GM21526 (cell line): ENCODE data around the gene SLC22A5.
A peak's percentile ranks its signal among the peaks of the same experiment; 100 is the strongest.

Experiments used
- ATAC-seq: cut with Tn5 transposase; IDR thresholded peaks from one replicate; pipeline ENCODE4 v1.9.1; 2021; ENCODE audit warnings: moderate library complexity; ENCODE audit not compliant: unreplicated experiment, low FRiP score

Gene SLC22A5

DNA sequence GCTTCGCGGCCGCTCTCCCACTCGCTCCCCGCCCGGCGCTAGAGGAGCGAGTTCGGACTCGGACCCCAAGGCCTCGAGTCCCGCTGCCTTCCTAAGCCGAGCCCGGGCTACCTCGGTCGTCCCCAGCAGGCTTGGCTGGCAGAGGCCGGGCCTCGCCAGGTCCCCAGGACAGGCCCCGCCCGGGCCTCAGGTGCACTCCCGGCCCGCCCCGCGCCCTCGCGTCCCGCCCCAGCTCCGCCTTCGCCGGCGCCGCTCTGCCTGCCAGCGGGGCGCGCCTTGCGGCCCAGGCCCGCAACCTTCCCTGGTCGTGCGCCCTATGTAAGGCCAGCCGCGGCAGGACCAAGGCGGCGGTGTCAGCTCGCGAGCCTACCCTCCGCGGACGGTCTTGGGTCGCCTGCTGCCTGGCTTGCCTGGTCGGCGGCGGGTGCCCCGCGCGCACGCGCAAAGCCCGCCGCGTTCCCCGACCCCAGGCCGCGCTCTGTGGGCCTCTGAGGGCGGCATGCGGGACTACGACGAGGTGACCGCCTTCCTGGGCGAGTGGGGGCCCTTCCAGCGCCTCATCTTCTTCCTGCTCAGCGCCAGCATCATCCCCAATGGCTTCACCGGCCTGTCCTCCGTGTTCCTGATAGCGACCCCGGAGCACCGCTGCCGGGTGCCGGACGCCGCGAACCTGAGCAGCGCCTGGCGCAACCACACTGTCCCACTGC is at the start of gene SLC22A5:
SLC22A5 (plus strand) TSS at position 237 of the 707 bp plus-strand sequence; CDS start at position 500, 263 bp downstream.
- peak; percentile 88 for ATAC-seq

- ATAC-seq: no peak
These were observed 49.5 kb upstream of the SLC22A5 start for GRCh38 chr5:132319975-132320374.

DNA sequence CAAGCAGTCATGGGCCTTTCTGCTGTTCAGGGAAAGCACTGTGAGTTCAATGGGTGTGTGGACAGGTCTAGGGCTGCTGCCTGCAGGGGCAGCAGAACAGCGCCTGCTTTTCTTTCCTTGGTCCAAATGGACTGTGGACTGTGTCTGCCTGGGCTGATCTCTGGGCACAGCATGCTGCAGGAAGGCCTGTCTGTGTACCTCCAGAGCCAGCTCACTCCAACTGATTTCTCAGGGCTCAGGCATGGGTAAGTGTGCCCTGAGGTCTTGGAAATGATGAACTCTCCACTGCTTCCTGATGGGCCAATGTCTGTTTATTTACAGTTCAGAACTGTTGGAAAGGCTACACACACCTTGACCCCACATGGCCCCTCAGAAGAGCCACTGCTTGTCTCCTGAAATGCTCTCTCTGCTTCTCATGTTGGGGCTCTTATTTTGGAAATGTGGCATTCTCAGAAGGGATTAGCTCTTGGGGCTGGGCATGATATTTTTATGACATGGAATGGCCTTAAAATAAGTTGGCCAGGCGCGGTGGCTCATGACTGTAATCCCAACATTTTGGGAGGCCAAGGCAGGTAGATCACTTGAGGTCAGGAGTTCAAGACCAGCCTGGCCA is 48.3 kb upstream of the SLC22A5 start:
- ATAC-seq: no peak

- no peak for ATAC-seq
These were observed 47.2 kb upstream of the SLC22A5 start for GRCh38 chr5:132322266-132322665.

DNA sequence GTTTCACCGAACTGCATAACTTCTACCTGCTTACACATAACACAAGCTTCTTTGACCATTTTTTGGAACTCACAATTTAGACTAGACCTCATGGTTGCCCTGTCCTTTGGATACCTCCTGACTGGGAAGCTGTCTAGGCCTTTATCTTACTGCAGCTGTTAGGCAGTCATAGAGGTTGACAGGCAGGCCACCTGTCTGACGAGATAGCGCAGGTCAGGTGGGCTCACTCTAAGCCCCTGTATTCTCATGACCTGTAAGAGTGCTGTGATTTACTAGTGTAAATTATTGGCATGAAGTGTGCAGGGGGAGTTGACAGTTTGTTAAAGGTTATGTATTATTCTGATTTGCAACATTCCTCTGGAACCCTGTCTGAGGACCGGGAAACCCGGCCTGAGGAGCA is 46.3 kb upstream of the SLC22A5 start:
- no peak for ATAC-seq

GRCh38 chr5:132325691-132326090 is 43.8 kb upstream of the SLC22A5 start:
- ATAC-seq: no peak

DNA sequence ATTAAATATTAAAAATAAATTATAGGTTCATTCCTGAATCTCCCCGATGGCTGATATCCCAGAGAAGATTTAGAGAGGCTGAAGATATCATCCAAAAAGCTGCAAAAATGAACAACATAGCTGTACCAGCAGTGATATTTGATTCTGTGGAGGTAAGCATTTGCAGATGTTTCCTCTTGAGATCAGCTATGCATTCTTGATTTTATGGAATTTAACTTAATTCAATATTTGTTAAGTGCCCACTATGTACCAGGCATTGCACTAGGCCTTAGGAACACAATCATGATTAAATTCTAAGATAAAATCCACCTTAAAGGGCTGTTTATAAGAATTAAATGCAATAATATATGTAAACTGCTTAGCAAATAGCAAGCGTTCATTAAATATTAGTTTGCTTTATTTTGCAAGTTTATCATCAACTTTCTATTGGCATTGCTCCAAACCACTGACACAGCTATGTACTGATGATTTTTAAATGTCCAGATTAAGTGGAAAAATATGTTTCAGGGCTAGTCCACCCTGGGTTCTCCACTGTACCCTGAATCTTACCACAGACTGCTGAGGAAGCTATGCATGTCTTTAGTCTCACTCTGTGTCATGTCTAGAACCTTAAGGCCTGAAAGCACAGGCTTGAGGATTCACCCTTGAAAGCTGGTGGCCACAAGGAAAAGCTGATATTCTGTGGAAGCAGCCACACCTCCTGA is 42.1 kb upstream of the SLC22A5 start:
- ATAC-seq: no peak

DNA sequence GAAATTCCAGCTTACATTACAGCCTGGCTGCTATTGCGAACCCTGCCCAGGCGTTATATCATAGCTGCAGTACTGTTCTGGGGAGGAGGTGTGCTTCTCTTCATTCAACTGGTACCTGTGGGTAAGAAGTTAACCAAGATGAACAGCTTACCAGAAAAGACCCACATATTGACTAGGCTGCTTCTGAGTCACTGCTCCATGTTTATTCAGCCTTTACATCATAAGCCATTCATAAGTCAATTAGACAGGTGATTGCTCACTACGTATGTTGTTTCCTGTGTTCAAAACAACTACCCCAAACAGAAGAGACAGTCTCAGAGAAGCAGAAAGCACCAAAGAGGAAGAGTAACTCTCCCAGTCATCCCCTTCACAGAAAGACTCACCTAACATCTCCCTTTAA is 34.7 kb upstream of the SLC22A5 start:
- no peak for ATAC-seq

DNA sequence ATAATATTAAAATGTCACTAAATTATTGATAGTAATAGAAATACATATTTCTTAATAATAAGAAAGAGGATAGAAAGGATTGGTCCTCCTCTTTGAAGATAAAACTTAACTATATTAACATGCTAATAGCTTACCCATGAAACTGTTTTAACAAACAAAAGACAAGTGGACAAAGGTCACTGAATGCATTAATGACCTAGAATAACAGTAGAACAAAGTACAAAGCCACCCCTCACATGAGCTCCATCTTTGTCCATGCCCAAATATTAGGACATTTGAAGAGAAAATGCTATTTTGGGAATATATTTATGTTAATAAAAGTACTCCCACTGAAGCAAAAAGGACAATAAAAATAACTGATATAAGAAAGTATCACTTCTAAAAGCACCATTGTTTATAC is 34.1 kb upstream of the SLC22A5 start:
- no peak for ATAC-seq

DNA sequence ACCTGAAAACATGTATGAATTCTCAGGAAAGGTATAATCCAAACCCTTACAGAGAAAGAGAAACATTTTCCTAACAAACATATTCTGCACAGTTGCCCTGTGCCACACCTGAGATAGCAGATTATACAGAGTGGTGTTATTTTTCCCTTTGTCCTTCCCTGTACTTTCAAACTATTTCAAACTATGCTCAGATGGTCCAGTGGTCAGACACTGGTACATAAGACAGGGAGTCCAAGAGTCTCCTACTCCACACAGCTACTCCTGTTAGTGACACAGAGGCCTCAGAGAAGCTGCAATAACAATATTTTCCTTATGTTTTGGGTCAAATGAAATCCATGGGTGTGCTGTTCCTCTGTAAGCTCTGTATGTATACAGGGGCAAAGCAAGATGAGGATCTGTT is 30.0 kb upstream of the SLC22A5 start:
- no peak for ATAC-seq

DNA sequence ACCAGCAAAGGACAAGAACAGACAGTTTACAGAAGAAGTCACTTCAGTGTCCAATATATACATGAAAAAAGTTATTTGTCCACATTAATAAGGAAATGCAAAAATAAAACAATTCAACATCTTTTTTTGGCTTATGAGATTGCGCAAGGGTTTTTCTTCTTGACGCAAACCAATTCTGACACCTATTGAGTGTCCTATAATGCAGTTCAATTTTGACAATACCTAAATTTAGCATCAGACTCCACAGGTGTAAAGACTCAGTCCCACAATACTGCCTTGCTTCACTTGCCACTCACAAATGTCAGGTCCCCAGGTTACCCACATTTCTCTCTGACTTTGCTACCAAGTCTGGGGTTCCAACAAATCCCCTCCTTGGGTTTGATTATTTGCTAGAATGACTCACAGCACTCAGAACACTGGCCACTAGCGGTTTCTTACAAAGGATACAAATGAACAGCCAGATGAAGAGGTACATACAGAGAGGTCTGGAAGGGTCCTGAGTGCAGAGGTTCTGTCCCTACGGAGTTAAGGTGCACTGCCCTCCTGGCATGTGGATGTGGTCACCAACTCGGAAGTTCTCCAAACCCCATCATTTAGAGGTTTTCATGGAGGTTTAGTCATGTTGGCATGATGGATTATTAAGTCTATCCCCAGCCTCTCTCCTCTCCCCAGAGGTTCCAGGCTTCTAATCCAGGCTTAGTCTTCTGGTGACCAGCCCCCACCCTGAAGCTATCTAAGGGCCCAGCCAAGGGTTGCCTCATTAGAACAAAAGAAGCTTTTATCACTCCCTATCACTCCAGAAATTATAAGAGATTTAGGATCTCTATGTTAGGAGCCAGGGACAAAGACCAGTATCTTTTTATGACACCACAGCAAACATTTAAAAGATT is 27.0 kb upstream of the SLC22A5 start:
- ATAC-seq: no peak

DNA sequence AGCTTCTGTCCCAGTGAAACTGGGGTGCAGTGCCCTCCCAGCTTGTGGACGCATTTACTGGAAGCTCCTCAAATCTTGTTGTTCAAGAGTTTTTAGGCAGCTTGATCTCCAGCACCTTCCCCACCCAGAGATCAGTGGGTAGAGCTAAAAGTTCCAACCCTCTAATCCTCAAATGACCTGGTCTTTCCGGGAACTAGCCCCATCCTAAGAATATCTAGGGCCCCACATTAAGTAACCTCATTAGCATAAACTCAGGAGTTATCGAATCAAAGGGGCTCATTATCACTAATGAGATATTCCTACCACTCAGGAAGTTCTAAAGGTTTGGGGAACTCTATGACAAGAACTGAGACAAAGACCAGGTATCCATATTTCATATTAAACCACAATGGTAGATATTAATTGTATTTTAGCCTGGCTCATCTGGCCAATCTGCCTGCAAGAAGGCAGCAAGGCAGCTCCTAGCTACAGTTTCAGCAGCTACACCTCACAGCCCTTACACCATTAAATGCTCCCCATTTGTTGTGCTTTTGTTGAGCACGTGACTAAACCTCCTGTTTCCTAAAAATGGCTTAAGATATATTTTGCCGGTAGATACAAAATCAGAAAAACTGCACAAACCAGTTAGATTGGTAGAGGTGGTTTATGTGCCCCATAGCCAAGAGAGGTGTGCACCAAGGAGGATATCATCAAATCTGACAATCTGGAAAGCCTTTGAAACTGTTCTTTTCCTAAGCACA is 24.6 kb upstream of the SLC22A5 start:
- ATAC-seq: no peak

DNA sequence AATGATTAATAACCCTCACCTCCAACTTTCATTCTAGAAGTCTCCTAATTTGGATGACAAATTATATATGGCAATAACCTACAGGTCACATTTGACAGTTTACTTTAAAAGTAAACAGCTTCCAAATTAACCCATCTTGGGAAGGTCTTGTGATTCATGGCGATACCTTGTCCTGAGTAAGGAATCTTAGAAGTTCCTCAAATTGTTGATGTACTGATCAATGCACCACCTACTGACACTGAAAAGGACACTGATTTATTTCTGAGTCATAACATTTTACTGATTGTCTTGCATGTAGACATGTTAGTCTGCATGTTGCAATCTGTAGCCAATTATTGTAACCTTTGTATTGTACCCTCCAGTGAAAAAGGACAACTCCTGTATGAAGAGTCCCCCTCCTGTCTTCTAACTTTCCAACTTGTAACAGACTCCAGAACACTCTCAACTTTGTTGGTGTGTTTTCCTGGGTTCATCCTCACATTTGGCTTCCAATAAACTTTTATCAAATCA is 16.0 kb upstream of the SLC22A5 start:
- no peak for ATAC-seq

GRCh38 chr5:132354381-132355139 is 14.9 kb upstream of the SLC22A5 start:
- no peak for ATAC-seq

GRCh38 chr5:132355140-132355765 is 14.3 kb upstream of the SLC22A5 start:
- no peak for ATAC-seq

DNA sequence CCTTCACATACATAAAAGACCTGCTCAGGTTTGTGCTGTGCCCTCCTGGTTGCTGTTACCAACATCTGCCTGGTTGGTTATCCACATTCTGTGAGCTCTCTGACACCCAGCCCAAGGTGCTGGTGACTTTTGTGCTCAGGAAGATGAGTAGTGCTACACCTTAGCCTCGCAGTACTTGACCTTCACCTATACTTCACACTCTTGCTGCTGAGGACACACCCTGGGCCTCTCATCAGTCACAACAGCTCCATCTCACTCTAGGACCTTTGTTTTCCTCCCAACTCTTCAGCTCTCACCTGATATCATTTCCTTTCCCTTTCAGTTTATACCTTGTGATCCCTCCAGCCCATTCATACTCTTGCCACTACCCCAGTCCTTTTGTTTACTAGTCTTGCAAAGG is 10.7 kb upstream of the SLC22A5 start:
- ATAC-seq: no peak

GRCh38 chr5:132362086-132362485 is 7.4 kb upstream of the SLC22A5 start:
- no peak for ATAC-seq

GRCh38 chr5:132363431-132364112 is 5.9 kb upstream of the SLC22A5 start:
- no peak for ATAC-seq
